Upper lobe of left lung (tissue), 6 donors: ENCODE data around the gene RIMBP2. TPM values are rescaled to one million over a fixed set of nuclear protein-coding genes. Genes with fewer than 3 reads are reported as not detected.
A peak's percentile ranks its signal among the peaks of the same experiment; 100 is the strongest.

Experiments
- ATAC-seq, 2 donors: fragments of 200-7000 bp; cut with Tn5 transposase; one replicate each; pipeline ENCODE4 v1.9.1; 2022; ENCODE audit warnings: mild to moderate bottlenecking in 2 of 2, moderate library complexity in 2 of 2; ENCODE audit not compliant: low FRiP score in 2 of 2
- DNase-seq, 2 donors: peaks; one replicate each; pipeline ENCODE4 v3.0.0-alpha.2; 2019 to 2020
- H3K27ac ChIP-seq, 4 donors: fragments of 200-600 bp; sonication (generic); one replicate each; pipeline ENCODE4 v1.5.1; 2016 to 2019
- H3K27me3 ChIP-seq, 4 donors: fragments of 200-600 bp; sonication (generic); one replicate each; pipeline ENCODE4 v1.5.1; 2017 to 2019
- H3K36me3 ChIP-seq, 4 donors: fragments of 200-600 bp; sonication (generic); one replicate each; pipeline ENCODE4 v1.5.1; 2016 to 2019
- H3K4me1 ChIP-seq, 4 donors: fragments of 200-600 bp; sonication (generic); one replicate each; pipeline ENCODE4 v1.5.1; 2018 to 2019
- H3K4me3 ChIP-seq, 4 donors: fragments of 200-600 bp; sonication (generic); one replicate each; pipeline ENCODE4 v1.5.1; 2017 to 2019; ENCODE audit warnings: mild to moderate bottlenecking in 2 of 4, moderate library complexity in 1 of 4
- H3K9me3 ChIP-seq, 4 donors: fragments of 200-600 bp; sonication (generic); one replicate each; pipeline ENCODE4 v1.5.1; 2018 to 2019
- EP300 ChIP-seq, 4 donors: sonication (generic); formaldehyde crosslinking; IDR thresholded peaks; one replicate each; pipeline ENCODE4 v1.5.1; 2017; ENCODE audit warnings: antibody characterized with exemption in 4 of 4, control low read depth in 2 of 4
- POLR2A ChIP-seq, 4 donors: fragments of 450-650 bp; IDR thresholded peaks; one replicate each; pipeline ENCODE4 v1.5.1; 2016 to 2017; ENCODE audit warnings: antibody characterized with exemption in 4 of 4, mild to moderate bottlenecking in 2 of 4
- POLR2AphosphoS5 ChIP-seq, 2 donors: sonication (generic); formaldehyde crosslinking; IDR thresholded peaks; one replicate each; pipeline ENCODE4 v1.5.1; 2017; ENCODE audit warnings: antibody characterized with exemption in 2 of 2
- WGBS, 2 donors: methylation state at CpG; one replicate each; pipeline ENCODE4 v1.1.5; 2017 to 2018; 5-methylcytosine and 5-hydroxymethylcytosine counted together
- total RNA-seq, 6 donors: library from RNA; depleted of rRNA in 4 of 6; stranded (reverse); fragments of >200 nt in 4 of 6; gene quantifications; one replicate each; pipeline versions ENCODE4 v1.1.0 to v1.2.1, GENCODE V29; 2016 to 2021
- TF ChIP-seq, protein P1 (sequence below), 6 experiments: fragments of 450-650 bp in 4 of 6; fragments of 200-600 bp in 2 of 6; sonication (generic) in 2 of 6; IDR thresholded peaks; one replicate each; pipeline ENCODE4 v1.5.1; 2016 to 2019; ENCODE audit warnings: antibody characterized with exemption in 6 of 6
- donor health status: DM: no; HTN: no; CAD: no; lungs with moderate emphysema.
- donor health status: DM: no; HTN: yes; CAD: no; lungs with severe emphysema.

Gene RIMBP2
- total RNA-seq, 6 donors from 2014 or later, result 0.23 to 3.9 (median 0.44) TPM; not detected in 1

DNA sequence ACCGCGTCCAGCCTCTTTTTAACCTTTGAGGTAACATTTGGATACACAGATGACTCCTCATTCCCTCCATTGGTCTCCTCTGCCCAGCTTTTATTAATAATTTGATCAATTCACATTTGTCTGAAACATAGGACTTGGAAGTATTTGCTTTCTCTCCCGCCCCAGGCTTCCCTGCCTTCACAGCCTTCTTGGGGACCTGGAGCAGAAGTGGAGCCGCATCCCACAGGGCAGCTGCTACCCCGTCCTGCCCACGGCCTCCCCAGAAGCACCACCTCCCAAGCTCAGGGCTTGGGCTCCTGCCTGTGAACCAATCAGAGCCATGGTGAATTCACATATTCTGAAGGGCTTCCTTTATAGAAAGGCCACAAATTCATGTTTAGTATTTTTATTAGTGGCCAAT lies 280.8 kb downstream of the RIMBP2 start:
- no peak for TF ChIP-seq POLR2A (IDR thresholded peaks at IDR 0.05)
- TF ChIP-seq POLR2AphosphoS5 (IDR thresholded peaks at IDR 0.05), result no peak
- TF ChIP-seq, protein P1, sequence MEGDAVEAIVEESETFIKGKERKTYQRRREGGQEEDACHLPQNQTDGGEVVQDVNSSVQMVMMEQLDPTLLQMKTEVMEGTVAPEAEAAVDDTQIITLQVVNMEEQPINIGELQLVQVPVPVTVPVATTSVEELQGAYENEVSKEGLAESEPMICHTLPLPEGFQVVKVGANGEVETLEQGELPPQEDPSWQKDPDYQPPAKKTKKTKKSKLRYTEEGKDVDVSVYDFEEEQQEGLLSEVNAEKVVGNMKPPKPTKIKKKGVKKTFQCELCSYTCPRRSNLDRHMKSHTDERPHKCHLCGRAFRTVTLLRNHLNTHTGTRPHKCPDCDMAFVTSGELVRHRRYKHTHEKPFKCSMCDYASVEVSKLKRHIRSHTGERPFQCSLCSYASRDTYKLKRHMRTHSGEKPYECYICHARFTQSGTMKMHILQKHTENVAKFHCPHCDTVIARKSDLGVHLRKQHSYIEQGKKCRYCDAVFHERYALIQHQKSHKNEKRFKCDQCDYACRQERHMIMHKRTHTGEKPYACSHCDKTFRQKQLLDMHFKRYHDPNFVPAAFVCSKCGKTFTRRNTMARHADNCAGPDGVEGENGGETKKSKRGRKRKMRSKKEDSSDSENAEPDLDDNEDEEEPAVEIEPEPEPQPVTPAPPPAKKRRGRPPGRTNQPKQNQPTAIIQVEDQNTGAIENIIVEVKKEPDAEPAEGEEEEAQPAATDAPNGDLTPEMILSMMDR (IDR thresholded peaks at IDR 0.05), result no peak
- no peak for TF ChIP-seq EP300 (IDR thresholded peaks at IDR 0.05)
- no peak overlapping the region for H3K27ac ChIP-seq
- no peaks in the 10 kb centered on the region for H3K27me3 ChIP-seq
- no peak for DNase-seq
- ATAC-seq, result no peak
- WGBS, 2 donors, result 86 to 90% methylated on average over 6 of the region's 6 CpGs
- no peak overlapping the region for H3K4me3 ChIP-seq
- no peaks in the 10 kb centered on the region for H3K9me3 ChIP-seq
- no peaks in the 10 kb centered on the region for H3K4me1 ChIP-seq
- no peaks in the 10 kb centered on the region for H3K36me3 ChIP-seq

DNA sequence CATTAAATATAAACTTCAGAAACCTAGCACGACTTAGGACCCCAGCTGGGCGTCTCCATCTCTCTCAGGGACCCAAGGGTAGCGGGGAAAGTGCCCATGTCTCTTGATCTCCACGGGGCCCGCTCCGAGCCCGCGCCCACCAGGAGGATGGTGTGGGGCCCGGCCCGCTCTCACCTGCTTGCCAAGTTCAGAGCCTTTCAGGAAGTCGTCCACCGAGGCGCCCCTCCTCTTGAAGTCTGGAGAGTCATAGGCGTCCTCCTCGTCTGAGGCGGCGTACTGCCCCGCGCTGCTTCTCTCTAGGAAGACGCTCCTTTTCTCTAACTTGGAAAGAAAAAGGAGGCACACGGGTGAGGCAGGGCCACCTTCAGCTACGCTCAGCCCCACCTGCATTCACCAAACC lies 281.5 kb downstream of the RIMBP2 start:
- no peaks in the 10 kb centered on the region for H3K9me3 ChIP-seq
- DNase-seq (peak in 1 of 2 donors; percentile 66), ATAC-seq (no peak)
- TF ChIP-seq POLR2A (IDR thresholded peaks at IDR 0.05) (no peak), POLR2AphosphoS5 (IDR thresholded peaks at IDR 0.05) (no peak), EP300 (IDR thresholded peaks at IDR 0.05) (no peak)
- TF ChIP-seq, protein P1 (IDR thresholded peaks at IDR 0.05), result no peak
- H3K36me3 ChIP-seq, result no peaks in the 10 kb centered on the region
- no peaks in the 10 kb centered on the region for H3K4me1 ChIP-seq
- no peak overlapping the region for H3K4me3 ChIP-seq
- WGBS, 2 donors, result 83 to 91% methylated on average over 21 to 22 of the region's 22 CpGs
- no peaks in the 10 kb centered on the region for H3K27me3 ChIP-seq
- no peak overlapping the region for H3K27ac ChIP-seq

- H3K4me3 ChIP-seq, result no peak overlapping the region
- no peaks in the 10 kb centered on the region for H3K27me3 ChIP-seq
- H3K36me3 ChIP-seq, result no peaks in the 10 kb centered on the region
- H3K27ac ChIP-seq, result no peak overlapping the region
- TF ChIP-seq EP300 (IDR thresholded peaks at IDR 0.05) (no peak), POLR2A (IDR thresholded peaks at IDR 0.05) (no peak), POLR2AphosphoS5 (IDR thresholded peaks at IDR 0.05) (no peak)
- TF ChIP-seq, protein P1 (IDR thresholded peaks at IDR 0.05), result no peak
- 93 to 94% methylated on average over 13 of the region's 13 CpGs for WGBS, 2 donors
- DNase-seq (no peak), ATAC-seq (no peak)
- no peaks in the 10 kb centered on the region for H3K9me3 ChIP-seq
- no peaks in the 10 kb centered on the region for H3K4me1 ChIP-seq
Measured at GRCh38 chr12:130433834-130434233, 282.3 kb downstream of the RIMBP2 start.

- Histone ChIP-seq H3K9me3 (no peaks in the 10 kb centered on the region), H3K36me3 (no peaks in the 10 kb centered on the region), H3K27ac (no peak overlapping the region), H3K4me1 (no peaks in the 10 kb centered on the region), H3K27me3 (no peaks in the 10 kb centered on the region), H3K4me3 (no peak overlapping the region)
- TF ChIP-seq POLR2A (IDR thresholded peaks at IDR 0.05), result no peak
- TF ChIP-seq EP300 (IDR thresholded peaks at IDR 0.05), result no peak
- TF ChIP-seq, protein P1 (IDR thresholded peaks at IDR 0.05), result no peak
- TF ChIP-seq POLR2AphosphoS5 (IDR thresholded peaks at IDR 0.05), result no peak
- WGBS, 2 donors, result 82 to 86% methylated on average over 6 of the region's 6 CpGs
- DNase-seq (no peak), ATAC-seq (no peak)
Measured at GRCh38 chr12:130433411-130433810, 282.7 kb downstream of the RIMBP2 start.

GRCh38 chr12:130431176-130431575 lies 284.9 kb downstream of the RIMBP2 start:
- 94 to 95% methylated on average over 11 of the region's 11 CpGs for WGBS, 2 donors
- ATAC-seq, result no peak

More at GRCh38 chr12:130431176-130431575, 284.9 kb downstream of the RIMBP2 start:
- Histone ChIP-seq H3K27ac (no peak overlapping the region), H3K4me1 (no peaks in the 10 kb centered on the region), H3K9me3 (no peaks in the 10 kb centered on the region), H3K36me3 (no peaks in the 10 kb centered on the region), H3K27me3 (no peaks in the 10 kb centered on the region), H3K4me3 (no peak overlapping the region)
- TF ChIP-seq, protein P1 (IDR thresholded peaks at IDR 0.05), result no peak
- TF ChIP-seq EP300 (IDR thresholded peaks at IDR 0.05) (no peak), POLR2A (IDR thresholded peaks at IDR 0.05) (no peak), POLR2AphosphoS5 (IDR thresholded peaks at IDR 0.05) (no peak)
- peak in 1 of 2 donors; percentile 6 for DNase-seq
